HG02884 (cell line): ENCODE data around the gene MSLN.
"Not testable (repeated sequence)": the region's sequence is repeated elsewhere in the genome, so short reads cannot be mapped to it uniquely, and the experiment has no call there.

ENCODE experiments used
- ATAC-seq: cut with Tn5 transposase; IDR thresholded peaks from one replicate; pipeline ENCODE4 v1.9.1; 2021; ENCODE audit warnings: mild to moderate bottlenecking, moderate library complexity; ENCODE audit not compliant: unreplicated experiment

MSLN gene

DNA sequence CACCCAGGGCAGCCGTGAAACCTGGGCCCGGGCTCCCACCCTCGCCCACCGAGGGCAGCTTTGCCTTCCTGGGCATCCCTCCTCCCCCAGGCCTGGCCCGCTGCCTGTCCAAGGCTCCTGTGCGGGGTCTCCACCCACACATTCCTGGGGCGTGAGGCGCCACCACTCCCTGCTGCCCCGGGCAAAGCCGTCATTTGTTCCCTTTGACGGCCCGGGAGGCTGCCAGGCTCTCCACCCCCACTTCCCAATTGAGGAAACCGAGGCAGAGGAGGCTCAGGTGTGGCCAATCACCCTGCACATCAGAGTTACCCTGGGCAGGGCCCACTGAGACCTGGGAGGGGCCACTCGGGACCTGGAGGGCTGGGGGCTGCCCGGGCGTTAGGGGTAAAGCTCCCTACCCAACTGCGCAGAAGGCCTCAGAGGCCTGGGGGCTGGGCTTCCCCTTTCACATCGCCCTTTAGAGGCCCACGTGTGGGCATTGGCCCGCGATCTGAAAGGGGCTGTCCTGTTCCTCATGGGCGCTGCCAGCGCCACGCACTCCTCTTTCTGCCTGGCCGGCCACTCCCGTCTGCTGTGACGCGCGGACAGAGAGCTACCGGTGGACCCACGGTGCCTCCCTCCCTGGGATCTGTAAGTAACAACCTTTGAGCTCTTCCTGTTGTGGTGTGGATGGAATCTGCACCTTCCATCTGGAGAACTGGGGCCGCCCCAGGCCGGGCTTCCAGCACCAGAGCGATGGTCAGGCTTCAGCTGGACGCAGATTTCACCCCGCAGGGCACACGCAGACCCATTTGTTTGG lies at the start of gene MSLN:
TSS of gene MSLN (plus strand) at position 190 of the 799 bp plus-strand sequence. CDS start 1,947 bp downstream, outside the sequence.
- no peak for ATAC-seq

- ATAC-seq = no peak
Observed at GRCh38 chr16:711084-711483, 49.5 kb upstream of the MSLN start.

DNA sequence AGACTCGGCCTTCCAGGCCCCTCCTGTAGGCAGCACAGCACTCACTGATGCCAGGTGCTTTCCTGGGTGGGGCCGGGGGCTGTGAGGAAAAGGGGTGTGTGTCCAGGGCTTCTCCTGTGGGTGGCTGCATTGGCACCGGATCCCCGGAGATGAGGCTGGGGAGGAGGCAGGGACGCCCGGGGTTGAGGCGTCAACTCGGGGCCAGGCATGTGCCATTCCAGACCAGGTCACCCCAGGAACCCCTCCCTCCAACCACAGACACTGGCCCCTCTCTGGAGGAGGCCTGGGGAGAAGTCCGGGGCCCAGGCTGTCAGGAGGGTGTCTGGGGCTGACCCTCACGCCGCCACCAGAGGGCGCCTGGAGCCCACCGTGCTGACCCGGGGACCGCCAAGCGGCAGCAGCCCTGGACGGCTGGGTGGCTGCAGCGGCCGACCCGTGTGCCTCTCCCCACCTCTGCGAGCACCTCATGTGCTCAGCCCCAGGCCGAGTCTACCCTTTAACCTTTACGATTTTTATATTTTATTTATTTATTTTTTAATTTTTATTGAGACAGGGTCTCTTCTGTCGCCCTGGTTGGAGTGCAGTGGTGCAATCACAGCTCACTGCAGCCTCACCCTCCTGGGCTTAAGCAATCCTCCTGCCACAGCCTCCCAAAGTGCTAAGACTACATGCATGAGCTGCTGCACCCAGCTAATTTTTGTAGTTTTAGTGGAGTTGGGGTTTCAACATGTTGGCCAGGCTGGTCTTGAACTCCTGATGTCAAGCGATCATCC lies 48.8 kb upstream of the MSLN start:
- no peak for ATAC-seq

DNA sequence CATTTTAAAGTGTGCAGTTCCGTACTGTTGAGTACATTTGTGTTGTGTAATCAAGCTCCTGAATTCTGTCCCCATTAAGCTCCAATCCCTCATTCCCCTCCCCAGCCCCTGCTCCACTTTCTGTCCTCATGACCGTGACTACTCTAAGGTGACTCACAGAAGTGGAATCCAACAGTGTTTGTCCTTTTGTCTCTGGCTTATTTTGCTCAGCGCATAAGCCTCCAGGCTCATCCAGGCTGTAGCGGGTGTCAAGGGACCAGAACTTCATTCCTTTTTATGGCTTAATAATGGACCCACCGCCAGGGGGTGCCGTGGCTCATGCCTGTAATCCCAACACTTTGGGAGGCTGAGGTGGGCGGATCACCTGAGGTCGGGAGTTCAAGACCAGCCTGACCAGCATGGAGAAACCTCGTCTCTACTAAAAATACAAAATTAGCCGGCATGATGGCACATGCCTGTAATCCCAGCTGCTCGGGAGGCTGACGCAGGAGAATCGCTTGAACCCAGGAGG lies 47.7 kb upstream of the MSLN start:
- not testable (repeated sequence) for ATAC-seq

DNA sequence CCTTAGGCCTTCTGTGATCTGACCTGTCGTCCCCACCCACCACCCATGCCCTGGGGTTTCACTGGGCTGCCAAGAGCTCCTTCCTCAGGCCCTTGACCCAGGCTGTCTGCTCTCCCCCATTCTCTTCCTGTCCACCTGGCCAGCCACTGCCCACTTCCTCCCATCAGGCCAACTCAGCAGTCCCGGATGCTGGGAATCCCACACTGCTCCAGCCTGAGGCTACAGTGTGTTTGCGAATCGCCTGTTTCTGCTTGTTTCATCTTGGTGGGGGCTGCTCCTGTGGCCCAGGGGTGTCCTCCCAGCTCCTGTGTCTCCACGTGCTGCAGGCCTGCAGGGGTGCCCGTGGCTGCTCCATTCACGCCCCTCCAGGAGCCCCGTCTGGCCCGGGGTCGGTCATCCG lies 46.5 kb upstream of the MSLN start:
- ATAC-seq = no peak

- peak; percentile 63 for ATAC-seq
Observed at GRCh38 chr16:714558-715476, 45.7 kb upstream of the MSLN start, which contains the start of gene METRN. Gene METRN (plus strand): TSS chr16:715118. CDS start chr16:715290, 172 bp downstream.

DNA sequence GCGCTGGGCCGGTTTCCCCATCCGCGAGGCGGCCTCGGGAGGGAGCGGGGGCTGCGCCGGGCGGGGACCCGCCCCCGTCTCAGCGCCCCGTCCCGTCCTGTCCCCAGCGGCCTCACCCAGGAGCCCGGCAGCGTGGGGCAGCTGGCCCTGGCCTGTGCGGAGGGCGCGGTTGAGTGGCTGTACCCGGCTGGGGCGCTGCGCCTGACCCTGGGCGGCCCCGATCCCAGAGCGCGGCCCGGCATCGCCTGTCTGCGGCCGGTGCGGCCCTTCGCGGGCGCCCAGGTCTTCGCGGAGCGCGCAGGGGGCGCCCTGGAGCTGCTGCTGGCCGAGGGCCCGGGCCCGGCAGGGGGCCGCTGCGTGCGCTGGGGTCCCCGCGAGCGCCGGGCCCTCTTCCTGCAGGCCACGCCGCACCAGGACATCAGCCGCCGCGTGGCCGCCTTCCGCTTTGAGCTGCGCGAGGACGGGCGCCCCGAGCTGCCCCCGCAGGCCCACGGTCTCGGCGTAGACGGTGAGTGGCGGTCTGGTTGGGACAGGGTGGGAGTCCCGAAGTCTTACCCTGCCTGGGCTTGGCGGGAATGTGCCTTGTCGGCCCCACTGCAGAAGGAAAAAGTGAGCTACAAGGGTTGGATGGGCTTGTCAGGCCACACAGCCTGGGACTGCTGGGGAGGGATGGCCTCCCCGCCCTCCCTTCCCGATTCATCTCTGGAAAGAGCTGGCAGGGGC lies 44.9 kb upstream of the MSLN start:
- no peak for ATAC-seq

- no peak for ATAC-seq
Observed at GRCh38 chr16:716200-716568, 44.4 kb upstream of the MSLN start.

DNA sequence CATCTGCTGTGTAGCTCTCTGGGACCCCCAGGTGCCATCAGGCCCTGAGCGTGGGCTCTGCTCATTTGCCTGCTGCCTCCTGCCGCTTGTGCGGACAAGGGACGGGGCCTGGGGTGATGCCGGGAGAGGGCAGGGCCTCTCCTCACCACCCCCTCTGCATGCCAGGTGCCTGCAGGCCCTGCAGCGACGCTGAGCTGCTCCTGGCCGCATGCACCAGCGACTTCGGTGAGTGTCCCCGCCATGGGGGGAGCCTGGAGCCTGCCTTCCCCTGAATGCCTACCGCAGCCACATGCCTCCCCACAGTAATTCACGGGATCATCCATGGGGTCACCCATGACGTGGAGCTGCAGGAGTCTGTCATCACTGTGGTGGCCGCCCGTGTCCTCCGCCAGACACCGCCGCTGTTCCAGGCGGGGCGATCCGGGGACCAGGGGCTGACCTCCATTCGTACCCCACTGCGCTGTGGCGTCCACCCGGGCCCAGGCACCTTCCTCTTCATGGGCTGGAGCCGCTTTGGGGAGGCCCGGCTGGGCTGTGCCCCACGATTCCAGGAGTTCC lies 43.7 kb upstream of the MSLN start:
- no peak for ATAC-seq

DNA sequence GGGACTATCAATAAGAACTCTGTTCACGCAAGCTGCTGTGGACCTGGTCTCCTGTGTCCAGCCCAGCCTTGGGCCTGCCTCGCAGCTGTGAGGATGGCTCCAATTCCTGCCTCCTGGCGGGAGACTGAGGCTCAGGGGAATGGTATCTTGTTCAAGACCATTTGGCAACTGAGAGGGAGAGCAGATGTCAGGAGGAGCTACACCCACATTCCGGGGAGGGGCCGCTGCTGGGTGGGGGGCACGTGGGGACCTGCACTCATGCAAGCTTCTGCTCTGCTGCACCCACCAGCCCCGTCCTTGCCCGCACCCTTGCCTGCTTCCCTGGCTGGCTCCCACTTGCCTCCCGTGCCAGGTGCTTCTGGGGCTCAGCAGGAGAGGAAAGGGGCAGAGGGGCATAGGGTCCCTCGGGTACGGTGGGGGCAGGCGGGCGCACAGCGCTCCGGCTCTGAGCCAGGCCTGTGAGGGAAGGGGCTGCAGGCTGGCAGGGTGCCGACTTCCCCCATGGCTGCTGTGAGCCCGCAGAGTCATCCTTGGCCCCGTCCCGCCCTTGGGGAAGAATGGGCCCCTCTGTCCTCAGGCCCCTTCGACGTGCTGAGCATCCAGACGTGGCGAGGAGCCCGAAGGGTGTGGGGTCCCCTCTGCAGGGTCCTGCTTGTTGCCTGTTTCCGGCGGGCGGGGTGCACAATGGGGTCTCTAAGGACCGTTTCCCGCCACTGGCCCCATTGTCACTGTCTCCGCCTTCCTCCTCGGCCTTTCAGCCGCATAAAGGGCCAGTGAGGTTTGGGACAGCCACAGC lies 42.9 kb upstream of the MSLN start:
- no peak for ATAC-seq

- no peak for ATAC-seq
Observed at GRCh38 chr16:718389-718788, 42.1 kb upstream of the MSLN start.

- ATAC-seq = no peak
Observed at GRCh38 chr16:718922-719321, 41.6 kb upstream of the MSLN start.

GRCh38 chr16:719815-720446 lies 40.6 kb upstream of the MSLN start:
- ATAC-seq = no peak

- no peak for ATAC-seq
Observed at GRCh38 chr16:720447-720989, 40.0 kb upstream of the MSLN start.

GRCh38 chr16:720990-721764 lies 39.4 kb upstream of the MSLN start, which contains the start of gene ANTKMT:
Gene ANTKMT (plus strand): TSS chr16:721146. CDS start chr16:721275, 129 bp downstream.
- peak; percentile 69 for ATAC-seq

DNA sequence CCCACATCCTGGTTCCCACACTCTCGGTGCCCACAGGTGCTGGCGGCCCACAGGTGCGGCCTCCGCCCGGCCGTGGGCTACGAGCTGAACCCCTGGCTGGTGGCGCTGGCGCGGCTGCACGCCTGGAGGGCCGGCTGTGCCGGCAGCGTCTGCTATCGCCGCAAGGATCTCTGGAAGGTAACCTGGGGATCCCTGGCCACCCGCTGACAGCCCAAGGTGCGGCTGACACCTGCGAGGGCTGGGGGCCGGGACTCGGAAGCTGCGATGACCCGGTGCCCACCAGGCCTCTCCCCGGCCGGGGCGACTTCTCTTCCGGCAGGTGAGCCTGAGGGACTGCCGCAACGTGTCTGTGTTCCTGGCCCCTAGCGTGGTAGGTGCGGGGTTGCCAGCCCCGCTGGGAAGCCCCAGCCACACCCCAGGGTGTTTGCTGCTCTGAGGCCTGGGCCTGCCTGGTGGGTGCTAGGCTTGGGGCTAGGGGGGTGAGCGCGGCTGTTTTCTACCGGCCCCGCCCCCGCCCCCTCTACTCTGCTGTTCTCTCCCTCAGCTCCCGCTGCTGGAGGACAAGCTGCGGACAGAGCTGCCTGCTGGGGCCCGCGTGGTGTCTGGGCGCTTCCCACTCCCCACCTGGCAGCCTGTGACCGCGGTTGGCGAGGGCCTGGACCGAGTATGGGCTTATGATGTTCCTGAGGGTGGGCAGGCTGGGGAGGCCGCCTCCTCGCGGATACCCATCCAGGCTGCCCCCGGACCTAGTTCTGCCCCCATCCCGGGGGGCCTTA lies 38.6 kb upstream of the MSLN start:
- no peak for ATAC-seq
